SH-SY5Y (cell line): Measurements from ENCODE around the gene NCAPD2.

Experiments
- GATA2 ChIP-seq: IDR thresholded peaks from 2 replicates; pipeline ENCODE4 v1.6.1; 2011; ENCODE audit warnings: mild to moderate bottlenecking, low read depth, low read length
- GATA3 ChIP-seq: IDR thresholded peaks from 2 replicates; pipeline ENCODE4 v1.6.1; 2011; ENCODE audit warnings: low read depth, mild to moderate bottlenecking, low read length, moderate library complexity

Gene NCAPD2

GRCh38 chr12:6470375-6471163 lies 23.3 kb upstream of the NCAPD2 start, which contains the start of gene VAMP1:
VAMP1 (minus strand) TSS chr12:6470677; CDS start chr12:6470531, 146 bp downstream.
- no peak for TF ChIP-seq GATA3
- no peak for TF ChIP-seq GATA2

DNA sequence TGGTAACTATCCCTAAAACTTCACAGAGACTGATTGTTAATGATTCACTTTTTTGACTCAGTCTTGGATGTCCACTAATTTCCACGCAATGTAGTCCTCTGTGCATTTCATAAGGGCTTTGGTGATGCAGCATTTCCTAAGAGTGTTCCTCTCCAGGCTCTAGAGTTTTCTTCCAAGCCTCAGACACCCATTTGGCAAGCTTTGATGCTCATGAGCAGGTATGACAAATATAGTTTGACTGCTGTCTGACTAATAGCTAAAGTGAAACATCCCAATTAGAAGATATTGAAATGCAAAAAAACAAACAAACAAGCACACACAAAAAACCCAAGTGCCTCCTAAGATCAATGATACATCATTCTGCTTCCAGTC lies 21.9 kb upstream of the NCAPD2 start:
- TF ChIP-seq GATA3 (no peak), GATA2 (no peak)

DNA sequence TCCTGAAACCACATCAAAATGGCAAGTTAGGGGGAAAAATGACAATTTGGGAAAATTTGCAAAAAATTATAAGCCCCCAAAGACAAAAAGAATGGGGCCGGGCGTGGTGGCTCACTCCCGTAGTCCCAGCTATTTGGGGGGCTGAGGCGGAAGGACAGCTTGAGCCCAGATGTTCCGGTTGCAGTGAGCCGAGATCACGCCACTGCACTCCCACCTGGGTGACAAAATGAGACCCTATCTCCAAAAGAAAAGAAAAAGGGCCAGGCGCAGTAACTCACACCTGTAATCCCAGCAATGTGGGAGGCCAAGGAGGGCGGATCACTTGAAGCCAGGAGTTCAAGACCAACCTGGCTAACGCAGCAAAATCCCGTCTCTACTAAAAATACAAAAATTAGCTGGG lies 21.4 kb upstream of the NCAPD2 start:
- TF ChIP-seq GATA3, result no peak

GRCh38 chr12:6476489-6476888 lies 17.4 kb upstream of the NCAPD2 start:
- TF ChIP-seq GATA3 (no peak), GATA2 (no peak)

DNA sequence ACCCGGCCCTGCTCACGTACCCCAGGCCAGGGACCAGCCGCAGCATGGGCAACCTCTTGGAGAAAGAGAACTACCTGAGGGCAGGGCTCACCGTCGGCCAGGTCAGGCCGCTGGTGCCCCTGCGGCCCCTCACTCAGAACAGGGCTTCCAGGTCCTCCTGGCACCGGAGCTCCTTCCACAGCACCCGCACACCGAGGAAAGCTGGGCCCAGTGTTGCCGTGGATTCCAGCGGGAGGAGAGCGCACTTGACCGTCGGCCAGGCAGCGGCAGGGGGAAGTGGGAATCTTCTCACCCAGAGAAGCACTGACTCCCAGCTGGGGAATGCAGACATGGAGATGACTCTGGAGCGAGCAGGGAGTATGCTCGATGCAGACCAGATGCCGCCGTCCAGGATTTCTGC lies 15.5 kb upstream of the NCAPD2 start:
- TF ChIP-seq GATA2 (no peak), GATA3 (no peak)

- TF ChIP-seq GATA2 (no peak), GATA3 (no peak)
These were observed 5.7 kb upstream of the NCAPD2 start for GRCh38 chr12:6488240-6488639.

DNA sequence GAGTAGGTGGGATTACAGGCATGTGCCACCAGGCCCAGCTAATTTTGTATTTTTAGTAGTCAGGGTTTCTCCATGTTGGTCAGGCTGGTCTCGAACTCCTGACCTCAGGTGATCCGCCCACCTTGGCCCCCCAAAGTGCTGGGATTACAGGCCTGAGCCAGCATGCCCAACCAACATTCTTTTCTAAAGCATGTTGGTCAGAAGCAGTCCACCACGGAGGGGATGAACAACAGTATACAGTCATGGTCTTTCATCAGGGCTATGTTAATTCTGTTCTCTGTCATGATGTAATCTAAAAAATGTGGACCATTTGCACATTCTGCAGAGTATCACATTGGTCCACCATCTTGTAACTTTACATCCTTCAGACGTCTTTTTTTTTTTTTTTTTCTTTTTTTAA lies 4.5 kb upstream of the NCAPD2 start:
- TF ChIP-seq GATA3 (no peak), GATA2 (no peak)

DNA sequence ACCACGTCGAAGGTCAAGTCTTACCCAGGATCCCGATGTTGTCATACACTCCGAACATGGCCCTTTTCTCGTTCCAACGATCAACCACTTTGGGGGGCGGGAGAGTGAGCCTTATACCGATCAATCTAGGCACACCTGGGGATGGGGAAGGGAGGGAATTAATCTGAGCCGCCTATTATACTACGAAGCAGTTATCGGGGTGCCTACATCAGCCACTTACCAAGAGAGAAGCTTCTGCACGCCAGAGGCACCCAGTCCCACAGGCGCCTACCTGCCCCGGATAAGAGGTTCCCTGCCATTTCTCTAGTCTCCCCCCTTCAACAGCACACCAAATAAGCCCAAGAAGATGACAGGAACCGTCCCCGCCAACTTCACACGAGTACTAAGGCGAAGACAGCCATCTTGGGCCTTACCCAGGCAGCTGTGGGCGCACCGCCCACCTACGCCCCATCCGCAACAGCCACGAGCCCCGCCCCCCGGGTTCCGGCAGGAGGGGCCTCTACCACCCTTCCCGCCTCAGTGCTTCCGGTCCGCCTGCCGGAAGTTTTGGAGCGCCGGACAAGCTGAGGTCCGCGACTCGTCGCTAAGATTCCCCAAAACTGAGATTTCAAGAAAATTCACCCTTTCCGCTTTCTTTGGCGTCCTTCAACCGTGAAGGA lies 935 bp upstream of the NCAPD2 start, which contains the start of gene MRPL51:
TSS of gene MRPL51 (minus strand) at position 425 of the 659 bp plus-strand sequence. CDS start at position 299, 126 bp downstream.
- no peak for TF ChIP-seq GATA2
- TF ChIP-seq GATA3, result no peak

DNA sequence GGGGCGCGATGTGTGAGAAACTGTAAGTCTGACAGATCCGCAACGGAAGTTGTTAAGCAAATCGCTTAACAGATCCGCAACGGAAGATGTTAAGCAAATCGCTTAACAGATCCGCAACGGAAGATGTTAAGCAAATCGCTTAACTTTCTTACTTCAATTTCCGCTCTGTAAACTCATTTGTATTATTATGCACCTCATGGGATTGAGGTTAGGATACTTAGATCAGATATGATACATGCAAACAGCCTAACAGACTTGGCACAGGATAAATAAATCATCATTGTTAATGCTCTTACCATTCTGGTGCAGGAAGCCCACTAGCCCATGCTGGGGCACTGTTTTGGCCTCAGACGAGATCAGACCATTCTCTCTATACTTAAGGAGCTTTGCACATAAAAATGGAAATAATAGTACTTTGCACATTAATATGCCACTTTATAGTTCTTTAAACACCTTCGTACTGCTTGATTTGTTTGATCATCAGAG lies 399 bp downstream of the NCAPD2 start:
- TF ChIP-seq GATA2 (no peak), GATA3 (no peak)

- TF ChIP-seq GATA3, result no peak
- no peak for TF ChIP-seq GATA2
These were observed 1.1 kb downstream of the NCAPD2 start for GRCh38 chr12:6494968-6495367.

DNA sequence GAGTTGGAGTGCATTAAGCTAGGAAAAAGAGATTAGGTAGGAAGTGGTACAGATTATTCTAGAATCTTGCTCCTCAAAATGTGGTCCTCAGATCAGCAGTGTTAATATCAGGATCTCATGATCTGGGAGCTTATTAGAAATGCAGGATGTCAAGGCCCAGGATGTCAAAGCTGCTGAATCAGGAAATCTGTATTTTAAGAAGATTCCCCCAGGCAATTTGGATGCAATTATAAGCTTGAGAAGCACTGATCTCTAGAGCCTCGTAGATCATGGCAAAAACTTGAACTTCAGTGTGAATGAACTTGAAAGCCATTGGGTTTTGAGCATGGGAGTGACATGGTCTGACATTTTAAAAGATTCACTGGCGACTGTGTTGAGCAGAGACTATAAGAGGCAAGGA lies 6.6 kb downstream of the NCAPD2 start:
- TF ChIP-seq GATA2 (no peak), GATA3 (no peak)

GRCh38 chr12:6507102-6507998 lies 13.4 kb downstream of the NCAPD2 start:
- TF ChIP-seq GATA3, result no peak
- no peak for TF ChIP-seq GATA2

DNA sequence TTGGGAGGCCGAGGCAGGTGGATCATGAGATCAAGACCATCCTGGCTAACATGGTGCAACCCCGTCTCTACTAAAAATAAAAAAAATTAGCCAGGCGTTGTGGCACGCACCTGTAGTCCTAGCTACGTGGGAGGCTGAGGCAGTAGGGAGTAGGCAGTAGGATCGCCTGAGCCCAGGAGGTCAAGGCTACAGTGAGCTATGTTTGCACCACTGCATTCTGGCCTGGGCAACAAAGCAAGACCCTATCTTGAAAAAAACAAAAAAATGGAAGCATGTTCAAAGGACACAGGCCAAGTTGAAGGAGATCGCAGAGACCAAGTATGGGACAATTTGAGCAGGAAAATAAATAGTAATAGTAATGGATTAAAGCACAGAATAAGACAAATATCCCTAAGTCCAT lies 14.2 kb downstream of the NCAPD2 start:
- TF ChIP-seq GATA3, result no peak
- TF ChIP-seq GATA2, result no peak

DNA sequence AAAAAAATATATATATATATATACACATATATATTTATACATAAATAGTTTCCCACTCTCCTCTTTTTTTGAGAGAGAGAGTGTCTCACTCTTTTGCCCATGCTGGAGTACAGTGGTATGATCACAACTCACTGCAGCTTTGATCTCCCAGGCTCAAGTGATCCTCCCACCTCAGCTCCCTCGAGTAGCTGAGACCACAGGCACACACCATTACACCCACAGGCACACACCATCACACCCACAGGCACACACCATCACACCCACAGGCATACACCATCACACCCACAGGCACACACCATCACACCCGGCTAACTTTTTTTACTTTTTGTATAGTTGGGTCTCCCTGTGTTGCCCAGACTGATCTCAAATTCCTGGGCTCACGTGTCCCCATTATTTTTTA lies 26.3 kb downstream of the NCAPD2 start:
- no peak for TF ChIP-seq GATA2
- TF ChIP-seq GATA3, result no peak
